ENCODE data around the gene CREB5.

CREB5 gene

DNA sequence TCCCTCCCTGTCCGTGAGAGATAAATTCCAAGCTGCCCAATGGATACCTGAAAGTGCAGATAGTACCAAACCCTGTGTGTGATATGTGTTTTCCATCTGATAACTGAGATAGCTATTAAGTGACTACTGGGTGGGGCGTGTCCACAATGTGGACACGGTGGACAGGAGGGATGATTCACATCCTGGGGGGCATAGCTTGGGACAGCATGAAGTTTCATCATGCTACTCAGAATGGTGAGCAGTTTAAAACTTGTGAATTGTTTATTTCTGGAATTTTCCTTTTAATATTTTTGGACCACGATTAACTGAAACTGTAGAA is 158.6 kb downstream of the CREB5 start:
- TF ChIP-seq, protein P1, sequence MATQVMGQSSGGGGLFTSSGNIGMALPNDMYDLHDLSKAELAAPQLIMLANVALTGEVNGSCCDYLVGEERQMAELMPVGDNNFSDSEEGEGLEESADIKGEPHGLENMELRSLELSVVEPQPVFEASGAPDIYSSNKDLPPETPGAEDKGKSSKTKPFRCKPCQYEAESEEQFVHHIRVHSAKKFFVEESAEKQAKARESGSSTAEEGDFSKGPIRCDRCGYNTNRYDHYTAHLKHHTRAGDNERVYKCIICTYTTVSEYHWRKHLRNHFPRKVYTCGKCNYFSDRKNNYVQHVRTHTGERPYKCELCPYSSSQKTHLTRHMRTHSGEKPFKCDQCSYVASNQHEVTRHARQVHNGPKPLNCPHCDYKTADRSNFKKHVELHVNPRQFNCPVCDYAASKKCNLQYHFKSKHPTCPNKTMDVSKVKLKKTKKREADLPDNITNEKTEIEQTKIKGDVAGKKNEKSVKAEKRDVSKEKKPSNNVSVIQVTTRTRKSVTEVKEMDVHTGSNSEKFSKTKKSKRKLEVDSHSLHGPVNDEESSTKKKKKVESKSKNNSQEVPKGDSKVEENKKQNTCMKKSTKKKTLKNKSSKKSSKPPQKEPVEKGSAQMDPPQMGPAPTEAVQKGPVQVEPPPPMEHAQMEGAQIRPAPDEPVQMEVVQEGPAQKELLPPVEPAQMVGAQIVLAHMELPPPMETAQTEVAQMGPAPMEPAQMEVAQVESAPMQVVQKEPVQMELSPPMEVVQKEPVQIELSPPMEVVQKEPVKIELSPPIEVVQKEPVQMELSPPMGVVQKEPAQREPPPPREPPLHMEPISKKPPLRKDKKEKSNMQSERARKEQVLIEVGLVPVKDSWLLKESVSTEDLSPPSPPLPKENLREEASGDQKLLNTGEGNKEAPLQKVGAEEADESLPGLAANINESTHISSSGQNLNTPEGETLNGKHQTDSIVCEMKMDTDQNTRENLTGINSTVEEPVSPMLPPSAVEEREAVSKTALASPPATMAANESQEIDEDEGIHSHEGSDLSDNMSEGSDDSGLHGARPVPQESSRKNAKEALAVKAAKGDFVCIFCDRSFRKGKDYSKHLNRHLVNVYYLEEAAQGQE (IDR thresholded peaks at IDR 0.05; ENCODE audit: low read depth), result no peak
- TF ChIP-seq TEAD4 (IDR thresholded peaks at IDR 0.05), result no peak
- no peak for TF ChIP-seq TCF12 (IDR thresholded peaks at IDR 0.05; ENCODE audit: low read depth)

DNA sequence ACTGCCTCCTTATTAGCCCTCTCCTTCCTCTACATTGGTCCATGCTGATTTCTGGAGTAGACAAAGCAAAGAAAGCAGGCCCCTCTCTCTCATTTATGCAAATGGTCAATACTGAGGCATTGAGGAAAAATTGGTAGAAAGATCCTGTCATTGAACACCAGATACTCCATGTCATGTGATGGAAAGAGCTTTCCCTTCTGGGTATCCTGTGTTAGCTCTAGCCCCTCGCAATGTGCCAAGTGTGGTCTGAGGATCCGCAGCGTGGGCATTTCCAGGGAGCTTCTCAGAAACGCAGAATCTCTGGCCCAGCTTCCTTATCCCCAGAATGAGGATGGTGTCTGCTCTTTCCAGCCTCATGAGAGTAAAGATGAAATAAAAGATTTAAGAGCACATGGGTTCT is 159.1 kb downstream of the CREB5 start:
- TF ChIP-seq YY1 (IDR thresholded peaks at IDR 0.05; ENCODE audit: low read depth), result no peak

DNA sequence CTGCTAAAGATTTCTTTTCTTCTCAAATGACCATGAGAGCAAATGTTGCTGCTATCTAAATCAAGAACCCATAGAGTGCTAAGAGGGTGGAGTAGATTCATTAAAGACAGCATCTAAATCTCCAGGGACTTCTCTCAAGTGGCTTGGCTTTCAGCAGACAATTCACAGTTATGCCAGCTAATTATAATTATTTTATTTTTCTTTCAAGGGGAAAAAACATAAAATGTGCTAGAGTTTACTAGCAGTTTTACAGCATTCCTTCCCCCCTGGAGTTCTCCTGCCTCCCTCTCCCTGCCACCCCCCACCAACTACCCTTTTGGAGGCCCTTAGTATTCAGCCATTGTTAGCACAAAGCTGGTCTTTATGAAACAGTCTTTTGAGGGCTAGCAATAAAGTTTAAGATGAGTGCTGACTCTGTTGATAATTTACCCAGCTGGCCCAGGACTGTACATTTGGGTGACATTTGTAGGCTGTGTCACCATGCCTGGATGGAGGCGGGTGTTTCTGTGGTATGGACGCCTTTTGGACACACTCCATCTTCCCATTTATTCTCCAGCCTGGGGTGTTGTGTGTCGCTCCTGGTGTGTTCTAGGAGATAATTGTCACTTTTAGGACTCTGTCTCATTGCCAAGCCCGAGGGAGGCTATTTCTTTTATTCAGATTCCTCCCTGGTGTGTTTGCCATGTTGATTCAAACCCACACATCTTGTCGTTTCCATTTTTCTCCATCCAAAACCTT is 160.2 kb downstream of the CREB5 start:
- TF ChIP-seq, protein P2, sequence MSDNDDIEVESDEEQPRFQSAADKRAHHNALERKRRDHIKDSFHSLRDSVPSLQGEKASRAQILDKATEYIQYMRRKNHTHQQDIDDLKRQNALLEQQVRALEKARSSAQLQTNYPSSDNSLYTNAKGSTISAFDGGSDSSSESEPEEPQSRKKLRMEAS (IDR thresholded peaks at IDR 0.05), result no peak
- TF ChIP-seq YY1 (IDR thresholded peaks at IDR 0.05; ENCODE audit: low read depth) (no peak), CREB1 (IDR thresholded peaks at IDR 0.05; ENCODE audit: low read depth) (no peak), EP300 (IDR thresholded peaks at IDR 0.05; ENCODE audit: borderline replicate concordance) (no peak), CEBPB (IDR thresholded peaks at IDR 0.05) (no peak), FOXM1 (IDR thresholded peaks at IDR 0.05; ENCODE audit: borderline replicate concordance, low read depth) (no peak), RAD21 (IDR thresholded peaks at IDR 0.05; ENCODE audit: low read depth) (no peak), ZBTB7A (IDR thresholded peaks at IDR 0.05; ENCODE audit: low read depth) (no peak), TEAD4 (IDR thresholded peaks at IDR 0.05) (no peak), EGR1 (IDR thresholded peaks at IDR 0.05) (no peak), NFIC (IDR thresholded peaks at IDR 0.05) (no peak), TAF1 (IDR thresholded peaks at IDR 0.05; ENCODE audit: low read depth) (no peak)
- TF ChIP-seq, protein P1 (IDR thresholded peaks at IDR 0.05; ENCODE audit: low read depth), result no peak
- TF ChIP-seq, protein P3, sequence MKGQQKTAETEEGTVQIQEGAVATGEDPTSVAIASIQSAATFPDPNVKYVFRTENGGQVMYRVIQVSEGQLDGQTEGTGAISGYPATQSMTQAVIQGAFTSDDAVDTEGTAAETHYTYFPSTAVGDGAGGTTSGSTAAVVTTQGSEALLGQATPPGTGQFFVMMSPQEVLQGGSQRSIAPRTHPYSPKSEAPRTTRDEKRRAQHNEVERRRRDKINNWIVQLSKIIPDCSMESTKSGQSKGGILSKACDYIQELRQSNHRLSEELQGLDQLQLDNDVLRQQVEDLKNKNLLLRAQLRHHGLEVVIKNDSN (IDR thresholded peaks at IDR 0.05), result no peak

DNA sequence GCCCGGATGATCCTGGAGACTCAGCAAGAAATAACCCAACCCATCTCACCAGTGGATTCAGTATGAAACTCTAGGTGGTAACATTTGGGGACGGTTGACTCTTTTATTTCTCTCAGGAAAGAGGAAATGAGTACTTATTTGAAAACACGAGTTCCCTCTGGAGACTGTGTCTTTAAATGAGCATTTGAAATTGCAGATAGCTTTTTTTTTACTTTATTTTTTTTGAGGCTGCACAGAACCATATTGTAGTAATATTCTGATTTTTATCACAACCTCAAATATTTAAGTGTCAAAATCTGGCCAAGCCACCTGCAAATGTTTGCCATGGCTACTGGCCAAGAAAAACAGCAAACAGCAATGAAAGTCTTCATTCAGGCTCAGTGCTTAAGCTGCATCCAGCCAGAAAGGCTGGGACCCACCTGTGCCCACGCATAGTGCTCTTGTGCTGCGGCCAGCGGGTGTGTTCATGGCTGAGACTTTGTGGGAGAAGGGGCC is 160.8 kb downstream of the CREB5 start:
- TF ChIP-seq TEAD4 (IDR thresholded peaks at IDR 0.05), result peak; percentile 28; the same call in 1 of the 2 replicates
- TF ChIP-seq EP300 (IDR thresholded peaks at IDR 0.05; ENCODE audit: borderline replicate concordance), result no peak
- TF ChIP-seq NFIC (IDR thresholded peaks at IDR 0.05), result peak; percentile 89
- peak; percentile 69 for TF ChIP-seq EGR1 (IDR thresholded peaks at IDR 0.05)

DNA sequence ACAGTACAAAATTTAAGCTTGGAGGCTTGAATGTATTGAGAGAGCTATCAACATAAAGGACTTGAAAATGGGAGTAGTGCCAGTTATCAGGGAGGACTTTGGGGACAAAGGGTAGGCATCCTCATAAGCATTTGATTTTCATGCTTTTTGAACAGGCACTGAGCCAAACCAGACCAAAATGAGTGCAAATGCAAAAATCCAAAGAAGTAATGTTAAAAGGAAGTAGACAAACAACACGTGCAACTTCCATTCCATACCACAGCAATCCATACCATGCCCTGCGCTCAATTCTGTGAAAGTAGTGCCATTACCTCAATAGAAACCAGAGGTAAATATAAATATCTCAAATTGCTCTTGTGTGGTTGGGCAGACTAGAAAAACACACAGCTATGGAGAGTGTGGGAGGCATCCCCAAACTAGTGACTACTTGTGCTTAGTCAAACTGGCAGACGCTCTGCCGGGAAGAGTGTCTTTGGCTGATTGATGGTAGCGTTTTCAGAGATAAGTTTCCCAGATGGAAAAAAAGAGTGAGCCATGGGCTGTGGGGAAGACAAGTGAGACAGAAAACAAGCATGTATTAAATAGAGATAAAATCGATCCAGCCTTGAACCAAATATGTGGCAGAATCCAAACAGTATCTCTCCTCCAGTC is 161.5 kb downstream of the CREB5 start:
- no peak for TF ChIP-seq CEBPB (IDR thresholded peaks at IDR 0.05)
- TF ChIP-seq NFIC (IDR thresholded peaks at IDR 0.05), result no peak
- no peak for TF ChIP-seq FOXM1 (IDR thresholded peaks at IDR 0.05; ENCODE audit: borderline replicate concordance, low read depth)

DNA sequence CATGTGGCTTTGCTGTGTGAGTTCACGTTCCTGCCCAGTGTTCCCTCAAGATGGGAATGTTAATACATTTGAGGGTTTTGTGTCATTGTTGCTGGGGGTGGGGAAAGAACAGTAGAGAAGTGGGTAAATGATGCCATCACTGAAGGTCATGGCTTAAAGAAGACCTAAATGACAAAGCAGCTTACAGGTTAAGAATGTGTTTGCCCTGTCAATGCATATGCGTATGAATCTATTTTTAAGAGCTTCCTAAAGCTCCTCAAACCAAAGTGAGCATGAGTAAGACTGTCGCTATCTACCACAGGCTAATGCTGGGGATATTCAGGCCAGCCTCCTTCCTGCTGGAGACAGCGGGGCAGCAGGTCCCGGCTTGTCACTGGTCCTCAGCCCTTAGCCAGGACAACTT is 162.9 kb downstream of the CREB5 start:
- TF ChIP-seq EP300 (IDR thresholded peaks at IDR 0.05; ENCODE audit: borderline replicate concordance), result no peak
- no peak for TF ChIP-seq CREB1 (IDR thresholded peaks at IDR 0.05; ENCODE audit: low read depth)
- TF ChIP-seq ZBTB7A (IDR thresholded peaks at IDR 0.05; ENCODE audit: low read depth), result no peak
- no peak for TF ChIP-seq NFIC (IDR thresholded peaks at IDR 0.05)
- no peak for TF ChIP-seq TCF12 (IDR thresholded peaks at IDR 0.05; ENCODE audit: low read depth)
- TF ChIP-seq, protein P2 (IDR thresholded peaks at IDR 0.05), result no peak
- TF ChIP-seq, protein P3 (IDR thresholded peaks at IDR 0.05), result no peak
- TF ChIP-seq RAD21 (IDR thresholded peaks at IDR 0.05; ENCODE audit: low read depth), result no peak
- no peak for TF ChIP-seq YY1 (IDR thresholded peaks at IDR 0.05; ENCODE audit: low read depth)
- no peak for TF ChIP-seq FOXM1 (IDR thresholded peaks at IDR 0.05; ENCODE audit: borderline replicate concordance, low read depth)
- no peak for TF ChIP-seq EGR1 (IDR thresholded peaks at IDR 0.05)
- no peak for TF ChIP-seq TEAD4 (IDR thresholded peaks at IDR 0.05)
- no peak for TF ChIP-seq TAF1 (IDR thresholded peaks at IDR 0.05; ENCODE audit: low read depth)
- TF ChIP-seq, protein P1 (IDR thresholded peaks at IDR 0.05; ENCODE audit: low read depth), result no peak
- TF ChIP-seq CEBPB (IDR thresholded peaks at IDR 0.05), result no peak
